ELR (cell line): ENCODE data around the gene ZNF446.
"Not testable (repeated sequence)": the region's sequence is repeated elsewhere in the genome, so short reads cannot be mapped to it uniquely, and the experiment has no call there.

Experiments
- DNase-seq: peaks from one replicate; pipeline ENCODE4 v3.0.0-alpha.2; 2015; ENCODE audit warnings: low read depth

The ZNF446 gene

DNA sequence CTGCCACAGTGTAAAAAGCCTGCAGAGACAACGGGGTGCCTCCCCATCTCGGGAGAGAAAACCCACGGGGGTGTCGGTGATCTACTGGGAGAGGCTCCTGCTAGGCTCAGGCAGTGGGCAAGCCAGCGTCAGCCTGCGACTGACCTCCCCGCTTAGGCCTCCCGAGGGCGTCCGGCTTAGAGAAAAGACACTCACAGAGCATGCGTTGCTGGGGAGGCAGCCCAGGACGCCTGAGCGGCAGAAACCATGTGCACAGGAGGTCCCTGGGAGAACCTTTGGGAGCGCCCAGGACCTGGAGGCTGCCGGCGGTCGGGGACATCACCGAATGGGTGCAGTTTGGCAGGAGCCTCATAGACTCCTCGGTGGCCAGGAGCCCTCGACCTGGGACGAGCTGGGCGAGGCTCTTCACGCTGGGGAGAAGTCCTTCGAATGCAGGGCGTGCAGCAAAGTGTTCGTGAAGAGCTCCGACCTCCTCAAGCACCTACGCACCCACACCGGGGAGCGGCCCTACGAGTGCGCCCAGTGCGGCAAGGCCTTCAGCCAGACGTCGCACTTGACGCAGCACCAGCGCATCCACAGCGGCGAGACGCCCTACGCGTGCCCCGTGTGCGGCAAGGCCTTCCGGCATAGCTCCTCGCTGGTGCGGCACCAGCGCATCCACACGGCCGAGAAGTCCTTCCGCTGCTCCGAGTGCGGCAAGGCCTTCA lies 5.2 kb upstream of the ZNF446 start:
- DNase-seq, result not testable (repeated sequence)

- no peak for DNase-seq
Observed at GRCh38 chr19:58471736-58472135, 4.4 kb upstream of the ZNF446 start.

DNA sequence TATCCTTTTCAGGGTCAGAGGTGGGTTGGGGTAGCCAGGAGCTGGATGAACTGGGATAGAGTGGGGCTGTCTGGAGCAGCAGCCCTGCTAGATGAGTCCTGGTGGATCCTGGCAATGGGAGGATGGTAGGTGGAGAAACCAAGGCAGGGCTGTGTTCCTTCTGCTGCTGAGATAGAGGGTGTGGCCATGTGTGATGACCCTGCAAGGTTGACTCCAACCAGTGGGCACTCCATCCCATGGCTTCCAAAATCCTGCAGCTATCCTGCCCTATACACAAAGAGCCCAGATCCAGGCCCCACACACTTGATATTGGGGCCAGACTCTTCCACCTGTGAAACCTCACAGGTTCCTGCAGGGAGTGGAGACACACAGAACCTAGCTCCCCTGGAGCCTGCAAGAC lies 2.4 kb upstream of the ZNF446 start:
- DNase-seq, result no peak

DNA sequence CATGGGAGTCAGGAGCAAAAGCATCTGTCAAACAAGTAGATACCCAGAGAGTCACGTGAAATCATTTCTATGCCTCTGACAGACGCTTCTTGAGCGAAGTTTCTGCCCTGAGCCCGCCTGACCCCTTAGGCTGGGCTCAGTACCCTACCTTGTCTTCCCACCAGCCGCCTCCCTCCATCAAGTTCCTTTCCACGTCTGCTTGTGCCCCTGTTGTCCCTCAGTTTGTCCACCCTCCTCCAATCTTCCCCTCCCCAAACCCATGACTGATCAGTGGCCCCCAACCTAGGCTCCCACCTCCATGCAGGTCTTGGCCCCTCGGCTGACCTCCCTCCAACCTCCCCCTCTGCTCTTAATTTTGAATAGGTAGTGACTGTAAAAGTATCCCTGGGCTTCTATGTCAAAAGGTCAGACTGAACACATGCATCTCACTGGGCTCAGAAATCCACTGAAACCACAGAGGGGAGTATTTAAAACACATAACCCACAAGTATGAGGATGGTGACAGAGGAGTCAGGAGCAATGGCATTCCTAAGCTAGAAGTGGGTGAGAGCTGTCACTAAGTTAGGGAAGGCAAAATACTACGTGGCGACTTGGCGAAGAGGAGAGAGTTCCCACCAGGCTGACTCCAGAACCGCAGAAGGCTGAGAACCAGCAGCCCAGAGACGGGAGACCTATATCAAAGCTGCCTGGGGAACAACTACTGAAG lies 1.7 kb upstream of the ZNF446 start:
- DNase-seq, result peak; percentile 59

- no peak for DNase-seq
Observed at GRCh38 chr19:58474997-58475713, 997 bp upstream of the ZNF446 start.

DNA sequence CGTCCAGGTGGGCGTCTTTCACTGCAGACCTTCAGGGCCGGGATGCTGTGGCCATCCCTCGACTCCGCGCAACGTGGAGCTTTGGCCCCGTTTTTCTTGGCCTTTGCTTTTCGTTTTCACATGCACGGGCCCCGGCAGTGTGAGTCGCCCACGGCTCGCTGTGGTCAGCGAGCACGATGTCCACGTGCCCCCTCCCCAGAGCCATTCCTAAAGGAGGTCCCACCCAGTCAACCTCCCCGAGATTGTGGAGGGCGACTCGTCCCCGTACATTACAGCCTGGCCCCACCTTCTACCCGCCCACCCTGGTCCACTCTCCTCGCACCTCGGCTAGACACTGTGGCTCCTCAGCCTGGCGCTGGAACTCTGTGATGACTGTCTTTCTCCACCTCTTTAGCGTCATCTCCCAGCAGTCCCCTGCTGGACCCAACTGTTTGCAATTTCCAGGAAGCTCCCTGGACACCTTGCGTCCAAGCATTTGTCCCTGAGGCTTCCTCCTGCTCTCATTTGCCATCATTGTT lies 405 bp downstream of the ZNF446 start:
- peak; percentile 43 for DNase-seq

GRCh38 chr19:58477130-58477529 lies 978 bp downstream of the ZNF446 start:
- DNase-seq, result no peak

- DNase-seq, result no peak
Observed at GRCh38 chr19:58477871-58478270, 1.7 kb downstream of the ZNF446 start.

DNA sequence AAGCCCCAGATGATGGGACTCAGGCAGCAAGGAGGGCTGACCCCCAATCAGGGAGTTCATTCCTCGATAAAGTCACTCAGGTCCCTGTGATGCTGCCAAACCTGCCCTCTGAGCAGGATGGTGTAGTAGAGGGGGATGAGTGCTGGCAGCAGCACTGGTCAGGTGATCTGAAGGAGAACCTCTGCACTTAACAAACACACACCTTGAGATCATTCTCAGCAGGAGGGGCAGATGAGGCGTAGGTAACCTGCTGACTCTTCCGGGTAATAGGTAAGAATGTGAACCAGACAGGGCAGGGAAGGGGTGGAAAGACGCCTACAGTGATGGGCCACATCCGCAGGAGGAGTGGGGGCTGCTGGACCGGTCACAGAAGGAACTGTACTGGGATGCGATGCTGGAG lies 3.2 kb downstream of the ZNF446 start:
- DNase-seq, result no peak

GRCh38 chr19:58479736-58480480 lies 3.8 kb downstream of the ZNF446 start:
- DNase-seq, result no peak

- DNase-seq, result no peak
Observed at GRCh38 chr19:58480481-58480830, 4.3 kb downstream of the ZNF446 start.

- no peak for DNase-seq
Observed at GRCh38 chr19:58480831-58481230, 4.7 kb downstream of the ZNF446 start.

GRCh38 chr19:58482372-58482771 lies 6.2 kb downstream of the ZNF446 start:
- DNase-seq, result no peak

DNA sequence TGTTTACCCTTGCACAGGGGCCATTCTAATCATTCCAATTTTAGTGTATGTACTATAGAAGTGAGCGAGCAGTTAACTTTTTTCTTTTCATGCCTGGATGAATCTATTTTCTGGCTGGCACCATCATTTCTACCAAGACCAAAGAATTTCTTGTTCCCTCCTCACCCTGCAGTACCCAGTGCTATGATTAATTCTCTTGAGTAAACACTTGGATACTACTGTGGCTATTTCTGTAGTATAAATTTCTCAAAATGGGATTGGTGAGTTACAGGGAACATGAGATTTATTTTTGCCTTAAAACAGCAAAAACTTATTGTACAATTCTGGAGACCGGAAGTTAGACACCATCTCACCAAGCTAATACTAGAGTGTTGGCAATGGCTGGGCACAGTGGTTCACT lies 7.6 kb downstream of the ZNF446 start:
- DNase-seq, result no peak

GRCh38 chr19:58484349-58484748 lies 8.2 kb downstream of the ZNF446 start:
- peak; percentile 17 for DNase-seq

GRCh38 chr19:58491393-58491792 lies 15.2 kb downstream of the ZNF446 start:
- no peak for DNase-seq

DNA sequence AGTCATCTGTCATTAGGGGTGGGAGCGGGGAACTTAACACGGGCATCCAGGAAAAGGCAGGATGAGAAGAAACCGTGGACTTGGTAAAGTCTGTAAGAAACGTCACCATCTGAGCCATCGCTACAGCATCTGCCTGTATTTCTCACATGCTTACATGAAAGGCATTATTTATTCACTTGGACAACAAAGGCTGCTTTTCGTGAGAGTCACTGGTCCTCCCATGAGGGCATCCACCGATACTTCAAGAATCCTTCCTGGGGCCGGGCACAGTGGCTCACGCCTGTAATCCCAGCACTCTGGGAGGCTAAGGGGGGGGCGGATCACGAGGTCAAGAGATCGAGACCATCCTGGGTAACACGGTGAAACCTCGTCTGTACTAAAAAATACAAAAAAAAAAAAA lies 16.1 kb downstream of the ZNF446 start:
- DNase-seq, result no peak

DNA sequence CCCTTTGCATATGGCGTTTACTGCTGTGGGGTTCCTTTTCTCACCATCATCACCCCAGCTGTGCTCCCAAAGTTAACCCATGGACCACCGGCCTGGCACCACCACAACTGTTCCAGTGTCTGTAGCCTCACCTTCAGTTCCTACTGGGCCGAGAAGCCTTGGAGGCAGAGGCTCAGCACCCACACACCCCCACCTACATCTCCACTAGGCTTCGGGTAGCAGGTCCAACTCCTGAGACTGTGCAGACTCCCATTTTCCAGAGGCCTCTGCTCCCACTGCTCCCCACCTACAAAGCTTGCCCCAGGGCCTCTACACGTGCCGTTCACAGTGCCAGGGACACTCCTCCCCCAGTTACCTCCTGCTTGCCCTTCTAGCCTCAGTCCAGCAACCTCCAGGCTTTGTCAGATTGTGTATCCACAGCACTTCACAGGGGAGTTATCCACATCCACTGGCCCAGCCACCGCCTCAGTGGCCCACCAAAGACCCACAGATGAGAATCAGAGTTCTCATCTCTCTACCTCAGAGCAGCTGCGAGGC lies 21.6 kb downstream of the ZNF446 start:
- no peak for DNase-seq

GRCh38 chr19:58498316-58499020 lies 22.3 kb downstream of the ZNF446 start:
- no peak for DNase-seq

- DNase-seq, result peak; percentile 98
Observed at GRCh38 chr19:58499021-58499927, 23.1 kb downstream of the ZNF446 start.
